ENCODE measurements around the gene FAM174C. TPM values are rescaled to one million over a fixed set of nuclear protein-coding genes. Genes with fewer than 3 reads are reported as not detected.

The FAM174C gene
- total RNA-seq, 1 donor from 2014 or later = 115 TPM

GRCh38 chr19:1233115-1233667, 42.1 kb upstream of the FAM174C start:
- intact Hi-C loops (cut with micrococcal nuclease) = no loop called here
- Mint-ChIP-seq H3K9me3 (no peaks in the 10 kb centered on the region), H3K27me3 (peaks cover under 1% of the 10 kb centered on the region), H3K36me3 (ENCODE audit: low read depth) (peaks cover under 1% of the 10 kb centered on the region), H3K4me3 (no peak overlapping the region), H3K27ac (no peak overlapping the region), H3K4me1 (peaks cover 2% of the 10 kb centered on the region)
- DNase-seq = no peak

- peaks cover 10% of the 10 kb centered on the region for H3K4me1 Mint-ChIP-seq
- no peak for DNase-seq
- peaks cover 10% of the 10 kb centered on the region for H3K27me3 Mint-ChIP-seq
- intact Hi-C loops (cut with micrococcal nuclease) = no loop called here
- no peaks in the 10 kb centered on the region for H3K36me3 Mint-ChIP-seq (ENCODE audit: low read depth)
- H3K27ac Mint-ChIP-seq = no peak overlapping the region
- no peaks in the 10 kb centered on the region for H3K9me3 Mint-ChIP-seq
- no peak overlapping the region for H3K4me3 Mint-ChIP-seq
These were observed 41.0 kb upstream of the FAM174C start for GRCh38 chr19:1234051-1234954.

- intact Hi-C loops (cut with micrococcal nuclease) = no loop called here
- peaks cover 12% of the 10 kb centered on the region for H3K4me1 Mint-ChIP-seq
- H3K36me3 Mint-ChIP-seq (ENCODE audit: low read depth) = no peaks in the 10 kb centered on the region
- no peak overlapping the region for H3K4me3 Mint-ChIP-seq
- no peak overlapping the region for H3K27ac Mint-ChIP-seq
- H3K27me3 Mint-ChIP-seq = peaks cover 12% of the 10 kb centered on the region
- no peaks in the 10 kb centered on the region for H3K9me3 Mint-ChIP-seq
- DNase-seq = no peak
These were observed 40.4 kb upstream of the FAM174C start for GRCh38 chr19:1234955-1235380.

- Mint-ChIP-seq H3K27me3 (peaks cover 12% of the 10 kb centered on the region), H3K4me3 (peak overlapping the region; percentile 62), H3K36me3 (ENCODE audit: low read depth) (no peaks in the 10 kb centered on the region), H3K4me1 (peaks cover 13% of the 10 kb centered on the region), H3K27ac (no peak overlapping the region), H3K9me3 (no peaks in the 10 kb centered on the region)
- DNase-seq = no peak
- intact Hi-C loops (cut with micrococcal nuclease) = no loop called here
These were observed 39.4 kb upstream of the FAM174C start for GRCh38 chr19:1235625-1236538.

- DNase-seq = no peak
- peak overlapping the region; percentile 62 for H3K4me3 Mint-ChIP-seq
- H3K9me3 Mint-ChIP-seq = no peaks in the 10 kb centered on the region
- H3K4me1 Mint-ChIP-seq = peaks cover 17% of the 10 kb centered on the region
- H3K27me3 Mint-ChIP-seq = peaks cover 12% of the 10 kb centered on the region
- intact Hi-C loops (cut with micrococcal nuclease) = no loop called here
- no peak overlapping the region for H3K27ac Mint-ChIP-seq
- peaks cover 3% of the 10 kb centered on the region for H3K36me3 Mint-ChIP-seq (ENCODE audit: low read depth)
These were observed 38.8 kb upstream of the FAM174C start for GRCh38 chr19:1236576-1236975.

- Mint-ChIP-seq H3K27ac (no peak overlapping the region), H3K36me3 (ENCODE audit: low read depth) (peaks cover 3% of the 10 kb centered on the region), H3K4me3 (peak overlapping the region; percentile 65), H3K27me3 (peaks cover 12% of the 10 kb centered on the region), H3K9me3 (no peaks in the 10 kb centered on the region), H3K4me1 (peaks cover 17% of the 10 kb centered on the region)
- DNase-seq = no peak
- intact Hi-C loops (cut with micrococcal nuclease) = no loop called here
These were observed 38.2 kb upstream of the FAM174C start for GRCh38 chr19:1237027-1237659.

- H3K4me3 Mint-ChIP-seq = peak within 1 kb of the TSS; percentile 75
- H3K27me3 Mint-ChIP-seq = peaks cover 12% of the 10 kb centered on the region
- H3K36me3 Mint-ChIP-seq (ENCODE audit: low read depth) = peaks cover 4% of the 10 kb centered on the region
- H3K27ac Mint-ChIP-seq = peak within 1 kb of the TSS; percentile 49
- peaks cover 17% of the 10 kb centered on the region for H3K4me1 Mint-ChIP-seq
- no peaks in the 10 kb centered on the region for H3K9me3 Mint-ChIP-seq
- intact Hi-C loops (cut with micrococcal nuclease) = no loop called here
- DNase-seq = peak; percentile 81
These were observed 37.5 kb upstream of the FAM174C start, which contains the start of gene CBARP for GRCh38 chr19:1237754-1238368. Gene CBARP, minus strand, starts transcription at chr19:1238005. Its CDS starts 1,905 bp downstream, at chr19:1236100.

- H3K27me3 Mint-ChIP-seq = peaks cover 12% of the 10 kb centered on the region
- H3K4me3 Mint-ChIP-seq = peak overlapping the region; percentile 75
- H3K9me3 Mint-ChIP-seq = no peaks in the 10 kb centered on the region
- peaks cover 20% of the 10 kb centered on the region for H3K4me1 Mint-ChIP-seq
- intact Hi-C loops (cut with micrococcal nuclease) = no loop called here
- peak overlapping the region; percentile 49 for H3K27ac Mint-ChIP-seq
- peak; percentile 73 for DNase-seq
- H3K36me3 Mint-ChIP-seq (ENCODE audit: low read depth) = peaks cover 5% of the 10 kb centered on the region
These were observed 36.7 kb upstream of the FAM174C start for GRCh38 chr19:1238369-1239303.

GRCh38 chr19:1239420-1239795, 35.9 kb upstream of the FAM174C start:
- peaks cover 5% of the 10 kb centered on the region for H3K36me3 Mint-ChIP-seq (ENCODE audit: low read depth)
- H3K4me1 Mint-ChIP-seq = peaks cover 20% of the 10 kb centered on the region
- peak overlapping the region; percentile 52 for H3K27ac Mint-ChIP-seq
- H3K9me3 Mint-ChIP-seq = no peaks in the 10 kb centered on the region
- peaks cover 12% of the 10 kb centered on the region for H3K27me3 Mint-ChIP-seq
- peak overlapping the region; percentile 75 for H3K4me3 Mint-ChIP-seq
- intact Hi-C loops (cut with micrococcal nuclease) = no loop called here
- no peak for DNase-seq

GRCh38 chr19:1239796-1240737, 35.3 kb upstream of the FAM174C start:
- intact Hi-C loops (cut with micrococcal nuclease) = loop anchor here (2.0 to 5.0 kb wide), 4 partner anchors 48 to 319 kb away; partner anchors contain the start of genes ARHGAP45 and POLR2E
- Mint-ChIP-seq H3K27ac (no peak overlapping the region), H3K36me3 (ENCODE audit: low read depth) (peaks cover 7% of the 10 kb centered on the region), H3K4me3 (peak overlapping the region; percentile 45), H3K4me1 (peaks cover 22% of the 10 kb centered on the region), H3K9me3 (no peaks in the 10 kb centered on the region), H3K27me3 (peaks cover 12% of the 10 kb centered on the region)
- DNase-seq = peak; percentile 98

- peak overlapping the region; percentile 82 for H3K4me3 Mint-ChIP-seq
- peak; percentile 66 for DNase-seq
- intact Hi-C loops (cut with micrococcal nuclease) = loop anchor here (2.0 to 5.0 kb wide), 4 partner anchors 49 to 320 kb away; partner anchors contain the start of genes ARHGAP45 and POLR2E
- H3K27me3 Mint-ChIP-seq = peaks cover 12% of the 10 kb centered on the region
- H3K9me3 Mint-ChIP-seq = no peaks in the 10 kb centered on the region
- H3K36me3 Mint-ChIP-seq (ENCODE audit: low read depth) = peaks cover 7% of the 10 kb centered on the region
- H3K27ac Mint-ChIP-seq = peak overlapping the region; percentile 81
- peaks cover 22% of the 10 kb centered on the region for H3K4me1 Mint-ChIP-seq
These were observed 34.4 kb upstream of the FAM174C start for GRCh38 chr19:1240925-1241324.
